Smooth muscle cell of the brain vasculature (primary cell): Measurements from ENCODE around the gene REC8.
A peak's percentile ranks its signal among the peaks of the same experiment; 100 is the strongest.
"Not testable (repeated sequence)": the region's sequence is repeated elsewhere in the genome, so short reads cannot be mapped to it uniquely, and the experiment has no call there.

Experiments used
- DNase-seq: peaks from one replicate; pipeline ENCODE4 v3.0.0-alpha.2; 2012; ENCODE audit warnings: low read depth, low spot score

The REC8 gene

GRCh38 chr14:24203249-24203886 lies 31.5 kb downstream of the REC8 start:
- not testable (repeated sequence) for DNase-seq

- no peak for DNase-seq
These were observed 32.6 kb downstream of the REC8 start for GRCh38 chr14:24204163-24205146.

DNA sequence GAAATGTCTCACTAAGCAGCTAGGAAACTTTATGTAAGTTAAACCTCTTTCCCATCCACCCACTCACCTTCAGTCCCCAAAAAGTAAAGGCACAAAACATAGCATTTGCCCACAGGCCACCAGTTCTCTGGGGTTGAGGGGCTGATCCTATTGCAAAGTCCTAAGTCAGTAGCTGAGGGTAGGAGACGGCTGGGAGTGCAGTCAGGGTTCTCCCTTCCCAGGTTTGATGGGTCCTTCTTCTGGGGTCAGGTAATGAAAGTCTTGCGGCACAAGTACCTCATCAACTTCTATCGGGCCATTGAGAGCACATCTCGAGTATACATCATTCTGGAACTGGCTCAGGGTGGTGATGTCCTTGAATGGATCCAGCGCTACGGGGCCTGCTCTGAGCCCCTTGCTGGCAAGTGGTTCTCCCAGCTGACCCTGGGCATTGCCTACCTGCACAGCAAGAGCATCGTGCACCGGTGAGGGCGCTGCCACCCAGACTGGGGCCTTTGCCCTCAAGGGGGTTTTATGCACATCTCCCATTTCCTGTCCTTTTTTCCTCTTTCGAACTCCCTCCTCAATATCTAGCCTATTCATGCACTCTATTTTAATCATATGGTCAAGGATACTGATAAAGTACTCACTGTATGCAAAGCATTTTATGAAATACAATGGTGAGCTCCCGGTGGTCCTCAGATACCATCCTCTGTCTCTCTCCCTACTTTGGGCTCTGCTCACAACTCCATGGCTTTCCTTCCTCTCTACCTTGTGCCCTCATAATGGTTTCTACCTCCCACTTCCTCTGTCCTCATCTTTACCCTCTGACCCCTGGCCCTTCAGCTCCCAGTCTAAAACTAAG lies 34.6 kb downstream of the REC8 start:
- no peak for DNase-seq

- DNase-seq, result no peak
These were observed 35.2 kb downstream of the REC8 start for GRCh38 chr14:24207104-24207551.

- DNase-seq, result no peak
These were observed 35.7 kb downstream of the REC8 start for GRCh38 chr14:24207625-24208024.

GRCh38 chr14:24211311-24211710 lies 39.4 kb downstream of the REC8 start:
- DNase-seq, result no peak

GRCh38 chr14:24212924-24213865 lies 41.3 kb downstream of the REC8 start, which contains the start of gene CHMP4A:
TSS of gene CHMP4A (minus strand) at chr14:24213488. CDS start at chr14:24213439, 49 bp downstream.
- DNase-seq, result peak; percentile 98

DNA sequence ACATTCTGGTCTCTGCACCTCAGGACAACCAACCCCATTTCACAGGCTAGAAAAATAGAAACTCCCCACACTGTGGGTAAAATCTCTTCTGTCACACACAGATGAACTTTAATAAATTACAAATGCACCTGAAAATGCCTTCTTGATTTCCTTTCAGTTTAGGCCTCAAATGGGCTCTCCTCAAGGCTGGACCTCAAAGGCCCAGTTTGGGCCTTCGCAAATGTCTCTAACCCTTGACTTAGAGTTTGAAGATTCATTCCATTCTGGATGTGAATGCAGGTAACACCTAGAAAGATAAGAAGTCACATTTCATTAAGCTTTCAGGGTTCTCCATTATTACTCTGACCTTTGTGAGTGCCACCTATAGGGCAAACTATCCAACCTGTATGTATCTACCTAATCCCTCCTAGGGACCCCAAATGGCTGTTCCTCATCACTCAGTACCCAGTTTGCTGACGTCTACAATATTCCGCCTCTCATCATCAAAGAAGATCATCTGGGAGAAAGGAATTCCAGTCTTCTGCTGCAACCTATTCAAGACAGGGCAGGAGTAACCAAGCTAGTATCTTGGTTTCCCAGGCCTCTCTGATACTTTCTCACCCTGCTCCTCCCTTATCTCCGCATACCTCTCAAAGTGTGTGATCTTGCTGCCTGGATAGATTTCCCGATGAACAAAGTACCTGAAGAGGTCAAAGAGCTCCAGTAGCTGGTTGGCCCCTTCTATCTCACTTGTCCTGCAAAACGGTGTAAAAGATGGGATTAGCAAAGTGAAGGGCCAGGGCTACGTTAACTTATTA lies 42.2 kb downstream of the REC8 start:
- DNase-seq, result no peak

DNA sequence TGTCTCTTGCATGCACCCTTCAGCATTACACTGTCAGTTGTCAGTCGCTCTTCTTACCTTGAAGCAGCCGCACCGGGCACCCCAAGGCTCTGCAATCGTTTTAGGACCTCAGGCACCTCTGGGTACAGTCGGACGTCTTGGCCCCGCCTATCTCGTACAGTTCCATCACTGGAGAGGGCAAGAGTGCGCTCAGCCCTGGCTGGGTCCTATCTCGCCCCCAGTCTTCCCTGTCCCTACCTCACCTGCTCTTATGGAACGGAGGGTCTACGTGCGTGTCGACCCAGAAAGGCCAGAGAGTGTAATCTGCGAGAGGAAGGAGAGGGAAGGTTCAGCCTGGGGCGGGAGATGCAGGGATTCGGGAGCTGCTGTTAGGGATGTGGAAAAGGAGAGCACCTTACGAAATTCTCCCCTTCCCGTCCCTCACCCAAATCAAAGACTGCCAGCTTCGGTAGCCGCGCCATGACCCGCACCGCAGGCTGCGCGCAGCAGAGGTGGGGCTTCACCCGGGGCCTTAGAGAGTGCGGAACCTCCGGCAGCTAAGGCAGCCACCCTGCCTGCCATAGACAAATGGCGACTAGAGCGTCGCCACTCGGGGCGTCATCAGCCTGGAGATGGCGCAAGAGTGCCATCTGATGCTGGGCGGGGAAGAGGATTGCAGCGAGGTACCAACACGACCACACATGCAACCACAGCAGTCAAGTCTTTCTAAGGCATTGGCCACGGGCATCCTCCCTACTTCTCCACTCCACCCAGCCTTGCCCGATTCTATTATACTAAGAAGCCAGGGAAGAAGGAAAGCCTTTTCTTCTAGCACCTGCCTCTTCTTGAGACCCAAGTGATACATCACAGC lies 43.8 kb downstream of the REC8 start, which contains the start of gene MDP1:
TSS of gene MDP1 (minus strand) at position 572 of the 850 bp plus-strand sequence. CDS start at position 461, 111 bp downstream.
- peak; percentile 66 for DNase-seq

DNA sequence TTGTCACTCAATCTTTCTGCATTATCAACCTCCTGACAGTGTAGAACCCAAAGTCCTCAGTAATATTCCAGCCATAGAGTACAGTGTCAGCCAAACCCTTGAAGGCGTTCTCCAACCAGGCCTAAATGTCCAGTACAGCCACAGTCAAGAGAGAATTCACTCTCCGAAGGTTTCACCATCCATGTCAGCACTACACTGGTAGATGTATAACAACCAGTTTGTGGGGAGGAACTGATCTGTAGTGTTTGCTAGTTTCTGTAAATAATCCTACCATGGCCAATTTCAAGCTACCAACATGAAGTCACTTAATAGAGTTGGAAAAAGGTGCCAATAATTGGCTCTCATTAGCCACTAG lies 44.4 kb downstream of the REC8 start:
- DNase-seq, result no peak

GRCh38 chr14:24216876-24217275 lies 45.0 kb downstream of the REC8 start:
- DNase-seq, result not testable (repeated sequence)

GRCh38 chr14:24219080-24219479 lies 47.2 kb downstream of the REC8 start:
- no peak for DNase-seq

- no peak for DNase-seq
These were observed 47.6 kb downstream of the REC8 start for GRCh38 chr14:24219521-24219920.

- DNase-seq, result not testable (repeated sequence)
These were observed 51.1 kb downstream of the REC8 start for GRCh38 chr14:24222987-24223386.

GRCh38 chr14:24224618-24225071 lies 52.8 kb downstream of the REC8 start:
- no peak for DNase-seq

DNA sequence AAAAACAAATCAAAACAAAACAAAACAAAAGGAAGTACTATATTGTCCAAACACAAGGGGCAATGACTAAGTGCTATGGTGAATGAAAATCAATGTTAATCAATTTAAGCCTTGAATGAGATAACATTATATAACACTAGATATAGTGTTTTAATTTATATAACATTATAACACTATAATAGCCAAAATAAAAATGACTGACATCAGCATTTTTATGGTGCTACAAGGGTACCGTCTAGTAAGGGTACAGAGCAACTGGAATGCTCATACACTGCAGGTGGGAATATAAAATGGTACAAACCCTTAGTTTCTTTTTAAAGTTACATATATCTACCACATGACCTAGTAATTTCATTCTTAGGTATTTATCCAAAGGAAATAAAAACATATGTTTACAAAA lies 54.6 kb downstream of the REC8 start:
- DNase-seq, result no peak

- no peak for DNase-seq
These were observed 57.0 kb downstream of the REC8 start for GRCh38 chr14:24228902-24229301.
